H9 (cell line): Measurements from ENCODE around the gene CARHSP1. TPM values are rescaled to one million over a fixed set of nuclear protein-coding genes. Genes with fewer than 3 reads are reported as not detected.
A peak's percentile ranks its signal among the peaks of the same experiment; 100 is the strongest.

Experiments used
- DNase-seq: peaks from one replicate; pipeline ENCODE4 v3.0.0-alpha.2; 2017
- H2AFZ ChIP-seq: one replicate; pipeline ENCODE4 v1.6.1; 2013; ENCODE audit warnings: mild to moderate bottlenecking, low read length, control low read depth, moderate library complexity
- H2AK5ac ChIP-seq: 2 replicates; pipeline ENCODE4 v1.6.1; 2013; ENCODE audit warnings: low read length, control low read depth, mixed read lengths; ENCODE audit not compliant: insufficient read length
- H2BK120ac ChIP-seq: one replicate; pipeline ENCODE4 v1.6.1; 2013; ENCODE audit warnings: low read depth, mild to moderate bottlenecking, low read length, control low read depth, inconsistent platforms; ENCODE audit not compliant: poor library complexity, severe bottlenecking
- H2BK12ac ChIP-seq: 2 replicates; pipeline ENCODE4 v1.6.1; 2013; ENCODE audit warnings: low read length, control low read depth, mixed read lengths, low read depth; ENCODE audit not compliant: insufficient read length
- H2BK15ac ChIP-seq: 2 replicates; pipeline ENCODE4 v1.6.1; 2013; ENCODE audit warnings: low read depth, low read length, control low read depth
- H2BK20ac ChIP-seq: one replicate; pipeline ENCODE4 v1.6.1; 2013; ENCODE audit warnings: low read depth, mild to moderate bottlenecking, low read length, control low read depth, inconsistent platforms; ENCODE audit not compliant: poor library complexity, severe bottlenecking
- H2BK5ac ChIP-seq: 2 replicates; pipeline ENCODE4 v1.6.1; 2013; ENCODE audit warnings: low read length, control low read depth, mixed read lengths; ENCODE audit not compliant: insufficient read length
- H3K14ac ChIP-seq: 2 replicates; pipeline ENCODE4 v1.6.1; 2013; ENCODE audit warnings: low read length, control low read depth; ENCODE audit not compliant: insufficient read depth
- H3K18ac ChIP-seq: 2 replicates; pipeline ENCODE4 v1.6.1; 2013; ENCODE audit warnings: low read depth, mild to moderate bottlenecking, mixed read lengths, low read length, control low read depth; ENCODE audit not compliant: insufficient read length
- H3K23ac ChIP-seq: 2 replicates; pipeline ENCODE4 v1.6.1; 2013; ENCODE audit warnings: low read length, control low read depth, mixed read lengths, low read depth; ENCODE audit not compliant: insufficient read length
- H3K23me2 ChIP-seq: 2 replicates; pipeline ENCODE4 v1.6.1; 2013; ENCODE audit warnings: low read depth, mild to moderate bottlenecking, mixed read lengths, low read length, control low read depth; ENCODE audit not compliant: insufficient read length, poor library complexity, severe bottlenecking
- H3K27ac ChIP-seq: 2 replicates; pipeline ENCODE4 v1.5.1; 2013; ENCODE audit warnings: low read length, control low read depth, mixed read lengths, low read depth; ENCODE audit not compliant: insufficient read length
- H3K27me3 ChIP-seq: 2 replicates; pipeline ENCODE4 v1.6.1; 2013; ENCODE audit warnings: low read length, control low read depth, inconsistent platforms; ENCODE audit not compliant: insufficient read depth
- H3K4ac ChIP-seq: 2 replicates; pipeline ENCODE4 v1.6.1; 2013; ENCODE audit warnings: low read depth, mild to moderate bottlenecking, control low read depth, inconsistent platforms, low read length, moderate library complexity
- H3K4me1 ChIP-seq: 2 replicates; pipeline ENCODE4 v1.6.1; 2013; ENCODE audit warnings: low read length, control low read depth, inconsistent platforms; ENCODE audit not compliant: insufficient read depth
- H3K4me2 ChIP-seq: 2 replicates; pipeline ENCODE4 v1.6.1; 2013; ENCODE audit warnings: low read length, control low read depth, mixed read lengths; ENCODE audit not compliant: insufficient read length, insufficient read depth
- H3K56ac ChIP-seq: 2 replicates; pipeline ENCODE4 v1.6.1; 2013; ENCODE audit warnings: low read depth, mild to moderate bottlenecking, mixed read lengths, low read length, control low read depth; ENCODE audit not compliant: insufficient read length
- H3K79me1 ChIP-seq: 2 replicates; pipeline ENCODE4 v1.6.1; 2013; ENCODE audit warnings: low read depth, mild to moderate bottlenecking, moderate library complexity, low read length, control low read depth, inconsistent platforms; ENCODE audit not compliant: insufficient read depth, poor library complexity, severe bottlenecking
- H3K79me2 ChIP-seq: 2 replicates; pipeline ENCODE4 v1.6.1; 2013; ENCODE audit warnings: low read length, control low read depth, inconsistent platforms; ENCODE audit not compliant: insufficient read depth
- H3K9ac ChIP-seq: 2 replicates; pipeline ENCODE4 v1.6.1; 2013; ENCODE audit warnings: low read length, control low read depth, mixed read lengths; ENCODE audit not compliant: insufficient read length; ENCODE audit errors: extremely low read depth
- H3K9me3 ChIP-seq: one replicate; pipeline ENCODE4 v1.6.1; 2013; ENCODE audit warnings: low read depth, low read length, inconsistent platforms; ENCODE audit not compliant: control insufficient read depth
- H3T11ph ChIP-seq: one replicate; pipeline ENCODE4 v1.6.1; 2013; ENCODE audit warnings: mild to moderate bottlenecking, low read length, control low read depth, inconsistent platforms
- H4K20me1 ChIP-seq: one replicate; pipeline ENCODE4 v1.6.1; 2013; ENCODE audit not compliant: control insufficient read depth, insufficient read length, insufficient read depth
- H4K5ac ChIP-seq: 2 replicates; pipeline ENCODE4 v1.6.1; 2013; ENCODE audit warnings: low read depth, mild to moderate bottlenecking, mixed read lengths, low read length, control low read depth; ENCODE audit not compliant: insufficient read length
- H4K8ac ChIP-seq: replicated peaks from 2 replicates; pipeline ENCODE4 v1.6.1; 2013; ENCODE audit warnings: low read length, control low read depth, mixed read lengths, low read depth; ENCODE audit not compliant: insufficient read length
- H4K91ac ChIP-seq: 2 replicates; pipeline ENCODE4 v1.6.1; 2013; ENCODE audit warnings: low read depth, mild to moderate bottlenecking, moderate library complexity, mixed read lengths, low read length, control low read depth; ENCODE audit not compliant: insufficient read length
- H3K27ac Mint-ChIP-seq, 3 experiments: 2 replicates in 2 of 3; 3 replicates in 1 of 3; pipeline ENCODE4 v1.8.0; 2020 to 2021; ENCODE audit warnings: mixed read lengths in 3 of 3, mild to moderate bottlenecking in 1 of 3, moderate library complexity in 1 of 3
- H3K27me3 Mint-ChIP-seq: 2 replicates; pipeline ENCODE4 v1.8.0; 2021; ENCODE audit warnings: low read depth, mild to moderate bottlenecking, moderate library complexity, mixed read lengths
- H3K36me3 Mint-ChIP-seq, 3 experiments: 2 replicates in 2 of 3; 3 replicates in 1 of 3; pipeline ENCODE4 v1.8.0; 2020 to 2021; ENCODE audit warnings: low read depth in 3 of 3, mixed read lengths in 3 of 3; ENCODE audit not compliant: insufficient read depth in 1 of 3
- H3K4me1 Mint-ChIP-seq, 2 experiments: 2 replicates each; pipeline ENCODE4 v1.8.0; 2020; ENCODE audit warnings: mixed read lengths in 2 of 2
- H3K4me3 Mint-ChIP-seq, 2 experiments: 2 replicates in 1 of 2; 3 replicates in 1 of 2; pipeline ENCODE4 v1.8.0; 2020 to 2021; ENCODE audit warnings: mild to moderate bottlenecking in 2 of 2, mixed read lengths in 2 of 2, moderate library complexity in 1 of 2
- H3K9me3 Mint-ChIP-seq, 2 experiments: 2 replicates in 1 of 2; 3 replicates in 1 of 2; pipeline ENCODE4 v1.8.0; 2020; ENCODE audit warnings: mild to moderate bottlenecking in 2 of 2, mixed read lengths in 2 of 2, moderate library complexity in 1 of 2
- WGBS: extraction: QIAGEN DNeasy Blood & Tissue Kit; methylation state at CpG from one replicate; pipeline ENCODE4 v1.1.7; 2013; ENCODE audit warnings: missing lambda C conversion rate, low lambda C conversion rate, mixed read lengths; ENCODE audit not compliant: insufficient read length; ENCODE audit errors: extremely low coverage; 5-methylcytosine and 5-hydroxymethylcytosine counted together
- total RNA-seq: library from RNA; stranded (reverse); gene quantifications from 2 replicates; pipeline ENCODE4 v1.2.1, GENCODE V29; 2021
- TF ChIP-seq, protein P1 (sequence below): fragments of 200-600 bp; sonication (generic); conservative IDR thresholded peaks from 3 replicates; pipeline ENCODE4 v1.8.0; 2021; ENCODE audit warnings: antibody characterized with exemption, mild to moderate bottlenecking

Gene CARHSP1
- total RNA-seq, 1 experiment from 2014 or later, result 194 TPM

DNA sequence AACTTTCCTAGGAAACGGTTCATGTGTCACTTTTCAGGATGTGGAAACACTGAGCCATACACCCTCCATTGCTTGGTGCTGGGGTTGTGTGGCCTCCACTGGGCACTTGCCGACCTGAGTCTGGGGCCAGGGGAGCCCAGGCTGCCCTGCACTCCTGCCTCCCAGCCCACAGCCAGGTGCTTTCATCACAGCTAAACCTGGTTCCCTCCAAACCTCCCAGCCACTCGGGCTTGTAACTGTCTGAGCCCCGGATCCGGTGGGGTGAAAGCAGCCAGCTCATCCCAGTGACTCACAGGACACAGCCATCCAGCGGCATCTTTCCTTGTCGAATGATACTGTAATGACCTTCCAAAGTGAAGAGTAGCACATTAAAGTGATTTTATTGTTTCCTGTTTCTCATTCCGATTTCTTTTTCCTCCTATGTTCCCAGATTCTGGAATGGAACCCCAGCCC lies 19.8 kb downstream of the CARHSP1 start:
- H3K27me3 ChIP-seq, result no peaks in the 10 kb centered on the region
- H2BK5ac ChIP-seq, result no peak overlapping the region
- no peak overlapping the region for H3K23ac ChIP-seq
- no peaks in the 10 kb centered on the region; the same call in 1 of the 2 replicates for H3K27me3 Mint-ChIP-seq
- no peak overlapping the region for H3K18ac ChIP-seq
- no peaks in the 10 kb centered on the region for H3K4me1 ChIP-seq
- H3K79me2 ChIP-seq, result no peaks in the 10 kb centered on the region
- no peak overlapping the region for H2AK5ac ChIP-seq
- H2BK15ac ChIP-seq, result no peak overlapping the region
- no peak overlapping the region for H3K27ac ChIP-seq
- peaks cover 30 to 86% (median 62%) of the 10 kb centered on the region in 3 experiments for H3K36me3 Mint-ChIP-seq
- no peaks in the 10 kb centered on the region for H3K9me3 ChIP-seq
- no peaks in the 10 kb centered on the region for H3K23me2 ChIP-seq
- H3K4me1 Mint-ChIP-seq, result peaks cover 36 to 41% of the 10 kb centered on the region in 2 experiments
- H3K4me3 Mint-ChIP-seq, result no peak overlapping the region
- no peak overlapping the region for H3K4ac ChIP-seq
- no peak overlapping the region for H3K9ac ChIP-seq
- H3K27ac Mint-ChIP-seq, result peak overlapping the region; percentile 59 to 92 (median 83); a peak in 4 of 7 replicates
- H4K5ac ChIP-seq, result no peak overlapping the region
- no peak overlapping the region for H3K4me2 ChIP-seq
- H4K20me1 ChIP-seq, result peaks cover 6% of the 10 kb centered on the region
- H2BK12ac ChIP-seq, result no peak overlapping the region
- H3K9me3 Mint-ChIP-seq, result no peaks in the 10 kb centered on the region; a peak in 1 of 5 replicates
- H3K14ac ChIP-seq, result no peak overlapping the region
- no peak overlapping the region for H2BK20ac ChIP-seq
- no peak overlapping the region for H2BK120ac ChIP-seq
- no peaks in the 10 kb centered on the region for H3K79me1 ChIP-seq
- H4K91ac ChIP-seq, result no peak overlapping the region
- H3K56ac ChIP-seq, result no peak overlapping the region
- no peak overlapping the region for H4K8ac ChIP-seq
- peak; percentile 22 for DNase-seq
- no peak overlapping the region for H3T11ph ChIP-seq
- H2AFZ ChIP-seq, result no peak overlapping the region
- no CpG with 5 or more reads among the region's 8 CpGs for WGBS
- TF ChIP-seq, protein P1, sequence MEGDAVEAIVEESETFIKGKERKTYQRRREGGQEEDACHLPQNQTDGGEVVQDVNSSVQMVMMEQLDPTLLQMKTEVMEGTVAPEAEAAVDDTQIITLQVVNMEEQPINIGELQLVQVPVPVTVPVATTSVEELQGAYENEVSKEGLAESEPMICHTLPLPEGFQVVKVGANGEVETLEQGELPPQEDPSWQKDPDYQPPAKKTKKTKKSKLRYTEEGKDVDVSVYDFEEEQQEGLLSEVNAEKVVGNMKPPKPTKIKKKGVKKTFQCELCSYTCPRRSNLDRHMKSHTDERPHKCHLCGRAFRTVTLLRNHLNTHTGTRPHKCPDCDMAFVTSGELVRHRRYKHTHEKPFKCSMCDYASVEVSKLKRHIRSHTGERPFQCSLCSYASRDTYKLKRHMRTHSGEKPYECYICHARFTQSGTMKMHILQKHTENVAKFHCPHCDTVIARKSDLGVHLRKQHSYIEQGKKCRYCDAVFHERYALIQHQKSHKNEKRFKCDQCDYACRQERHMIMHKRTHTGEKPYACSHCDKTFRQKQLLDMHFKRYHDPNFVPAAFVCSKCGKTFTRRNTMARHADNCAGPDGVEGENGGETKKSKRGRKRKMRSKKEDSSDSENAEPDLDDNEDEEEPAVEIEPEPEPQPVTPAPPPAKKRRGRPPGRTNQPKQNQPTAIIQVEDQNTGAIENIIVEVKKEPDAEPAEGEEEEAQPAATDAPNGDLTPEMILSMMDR, result no peak
